GM12865 (cell line): ENCODE measurements around the gene THBS2.

ENCODE experiments used
- DNase-seq: peaks from one replicate; pipeline ENCODE4 v3.0.0; 2010; ENCODE audit warnings: low read depth
- H3K4me3 ChIP-seq: 2 replicates; pipeline ENCODE4 v1.5.1; 2011; ENCODE audit warnings: mild to moderate bottlenecking, low read depth, low read length, control low read depth
- TF ChIP-seq, protein P1 (sequence below): IDR thresholded peaks from 2 replicates; pipeline ENCODE4 v1.5.1; 2011; ENCODE audit warnings: low read length, control low read depth, low read depth, inconsistent platforms; ENCODE audit not compliant: insufficient read depth; ENCODE audit errors: missing control alignments

The THBS2 gene

DNA sequence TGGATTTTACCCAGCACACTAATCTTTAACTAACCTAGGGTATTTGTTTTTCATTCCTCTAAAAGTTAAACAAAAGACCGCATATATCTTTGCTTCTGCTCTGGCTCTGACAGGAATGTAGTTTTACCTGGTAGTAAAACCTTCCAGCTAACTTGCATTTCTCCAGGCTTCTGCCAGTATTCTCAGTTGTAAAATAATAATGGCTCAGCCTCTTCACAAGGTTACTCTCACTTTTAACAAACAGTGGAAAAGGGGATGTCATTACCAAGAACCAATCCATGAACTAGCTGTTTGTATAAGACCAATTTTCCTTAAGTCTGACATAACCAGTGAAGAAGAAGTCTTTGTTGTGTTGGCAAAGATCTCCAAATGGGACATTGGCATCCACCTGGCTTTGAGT is 10.0 kb downstream of the THBS2 start:
- DNase-seq = no peak
- no peak overlapping the region for H3K4me3 ChIP-seq
- TF ChIP-seq, protein P1, sequence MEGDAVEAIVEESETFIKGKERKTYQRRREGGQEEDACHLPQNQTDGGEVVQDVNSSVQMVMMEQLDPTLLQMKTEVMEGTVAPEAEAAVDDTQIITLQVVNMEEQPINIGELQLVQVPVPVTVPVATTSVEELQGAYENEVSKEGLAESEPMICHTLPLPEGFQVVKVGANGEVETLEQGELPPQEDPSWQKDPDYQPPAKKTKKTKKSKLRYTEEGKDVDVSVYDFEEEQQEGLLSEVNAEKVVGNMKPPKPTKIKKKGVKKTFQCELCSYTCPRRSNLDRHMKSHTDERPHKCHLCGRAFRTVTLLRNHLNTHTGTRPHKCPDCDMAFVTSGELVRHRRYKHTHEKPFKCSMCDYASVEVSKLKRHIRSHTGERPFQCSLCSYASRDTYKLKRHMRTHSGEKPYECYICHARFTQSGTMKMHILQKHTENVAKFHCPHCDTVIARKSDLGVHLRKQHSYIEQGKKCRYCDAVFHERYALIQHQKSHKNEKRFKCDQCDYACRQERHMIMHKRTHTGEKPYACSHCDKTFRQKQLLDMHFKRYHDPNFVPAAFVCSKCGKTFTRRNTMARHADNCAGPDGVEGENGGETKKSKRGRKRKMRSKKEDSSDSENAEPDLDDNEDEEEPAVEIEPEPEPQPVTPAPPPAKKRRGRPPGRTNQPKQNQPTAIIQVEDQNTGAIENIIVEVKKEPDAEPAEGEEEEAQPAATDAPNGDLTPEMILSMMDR = no peak

DNA sequence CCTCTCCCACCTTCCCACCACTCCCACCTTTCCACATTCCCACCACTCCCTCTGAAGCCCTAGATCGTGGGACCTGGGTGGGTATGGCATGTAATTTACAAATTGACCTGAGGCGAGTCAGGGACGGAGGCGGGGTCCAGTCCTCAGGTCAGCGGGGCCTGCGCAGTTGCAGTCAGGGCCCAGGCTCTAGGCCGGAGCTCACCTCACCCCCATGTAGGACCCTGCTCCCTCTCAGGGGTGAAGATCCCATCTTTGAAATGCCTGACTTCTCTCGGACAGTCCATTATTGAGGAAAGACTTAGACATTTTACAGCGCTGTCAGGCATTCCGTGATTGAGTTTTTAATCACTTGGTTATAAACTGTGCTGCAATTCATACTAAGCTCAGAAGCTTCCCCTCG is 10.5 kb downstream of the THBS2 start:
- TF ChIP-seq, protein P1 = no peak
- no peak for DNase-seq
- no peak overlapping the region for H3K4me3 ChIP-seq

DNA sequence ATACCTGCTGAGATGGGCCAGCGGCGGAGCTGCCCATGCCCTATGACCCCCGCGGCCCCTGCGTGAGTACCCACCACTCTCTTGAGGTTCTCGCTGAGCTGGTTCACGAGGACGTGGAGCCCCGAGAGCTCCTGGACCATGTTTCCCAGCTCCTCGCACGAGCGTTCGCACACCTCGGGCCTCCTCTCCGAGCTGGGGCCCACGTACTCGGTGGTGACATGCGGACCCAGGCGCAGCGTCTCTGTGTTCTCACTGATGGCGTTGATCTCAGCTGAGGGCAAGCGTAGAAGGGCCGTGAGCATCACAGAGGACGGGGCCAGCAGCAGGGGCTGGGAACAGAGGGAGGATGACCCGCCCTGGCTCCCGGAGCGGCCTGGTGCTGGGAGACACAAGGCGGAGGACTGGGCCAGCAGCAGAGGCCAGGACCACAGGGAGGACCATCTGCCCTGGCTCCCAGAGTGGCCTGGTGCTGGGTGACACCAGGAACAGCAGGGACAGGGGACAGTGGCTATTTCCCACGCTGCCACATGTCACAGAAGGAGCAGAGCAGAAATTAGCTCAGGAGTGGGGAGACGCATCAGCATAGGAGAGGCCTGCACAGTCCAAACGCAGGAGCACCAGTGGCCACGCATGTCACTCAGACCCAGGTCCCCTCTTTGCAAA is 11.8 kb downstream of the THBS2 start:
- no peak for DNase-seq
- no peak overlapping the region for H3K4me3 ChIP-seq
- TF ChIP-seq, protein P1 = no peak

DNA sequence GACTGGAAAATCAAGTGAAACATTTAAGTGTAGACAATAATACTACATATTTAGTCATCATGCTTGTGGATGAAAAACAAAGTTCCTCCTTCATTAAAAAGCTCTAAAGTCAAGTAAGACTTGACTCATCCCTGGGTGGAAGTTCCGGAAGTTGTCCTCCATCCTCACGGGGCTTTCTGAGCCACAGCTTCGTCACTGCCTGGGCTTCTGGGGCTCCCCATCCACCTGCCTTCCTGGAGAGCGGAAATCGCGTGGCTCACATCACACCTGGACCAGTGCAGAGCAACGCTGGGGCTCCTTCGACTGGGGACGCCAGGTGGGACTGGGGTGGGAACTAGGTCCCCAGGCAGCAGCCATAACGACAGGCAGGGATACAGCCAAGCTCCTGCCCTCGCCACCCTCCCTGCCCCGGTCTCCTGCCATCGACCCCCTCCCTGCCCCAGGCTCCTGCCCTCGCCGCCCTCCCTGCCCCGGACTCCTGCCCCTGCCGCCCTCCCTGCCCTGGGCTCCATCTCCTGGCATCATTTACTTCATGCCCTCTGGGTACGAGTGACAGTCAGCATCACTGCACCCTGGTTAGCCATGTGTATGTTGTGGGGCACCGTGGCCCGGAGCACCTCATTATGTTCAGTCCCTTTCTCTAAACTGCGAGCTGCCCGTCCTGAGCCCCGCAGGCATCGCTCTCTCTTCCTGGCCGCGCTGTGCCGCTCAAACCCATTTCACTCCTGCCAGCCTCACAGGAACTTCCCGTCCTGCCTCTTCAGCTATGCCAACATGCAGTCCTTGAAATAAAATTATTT is 12.9 kb downstream of the THBS2 start:
- TF ChIP-seq, protein P1 = no peak
- H3K4me3 ChIP-seq = no peak overlapping the region
- no peak for DNase-seq

DNA sequence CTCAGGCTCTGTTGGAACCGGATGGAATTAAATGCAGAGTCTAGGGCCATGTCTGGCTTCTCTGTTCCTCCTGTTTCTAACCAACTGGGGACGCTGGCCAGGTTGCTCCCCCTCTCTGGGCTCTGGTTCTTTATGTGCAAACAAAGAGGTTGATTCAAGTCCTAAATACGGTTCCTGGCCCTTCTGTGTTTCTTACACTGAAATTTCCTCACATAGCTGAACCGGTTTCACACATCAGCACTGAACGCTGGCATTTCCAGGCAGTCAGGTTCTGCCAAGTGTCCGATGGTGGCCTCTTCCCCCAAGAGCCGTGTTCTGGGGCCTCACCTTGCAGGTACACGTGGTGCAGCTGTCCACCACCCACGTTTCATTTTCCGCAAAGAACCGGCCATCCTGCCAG is 13.5 kb downstream of the THBS2 start:
- TF ChIP-seq, protein P1 = no peak
- H3K4me3 ChIP-seq = no peak overlapping the region
- DNase-seq = no peak

DNA sequence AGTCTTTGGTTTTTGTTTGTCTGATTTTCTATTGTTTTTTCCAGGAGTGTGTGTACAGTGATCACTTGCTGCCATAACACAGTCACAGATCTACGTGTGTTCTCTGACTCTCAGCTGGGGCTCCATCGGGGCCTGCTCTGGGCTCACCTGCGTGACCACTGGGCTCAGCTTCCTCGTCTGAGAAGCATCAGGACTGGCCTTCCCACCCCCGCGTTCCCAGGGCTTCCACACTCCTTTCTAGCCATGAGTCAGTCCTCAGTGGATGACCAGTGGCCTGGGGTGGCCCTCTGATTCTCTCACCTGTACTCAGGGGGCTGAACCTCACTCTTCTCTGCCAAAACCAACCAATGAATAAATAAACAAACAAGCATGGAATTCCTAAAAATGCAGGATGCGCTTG is 14.5 kb downstream of the THBS2 start:
- TF ChIP-seq, protein P1 = no peak
- DNase-seq = no peak
- H3K4me3 ChIP-seq = no peak overlapping the region
